Activated naive CD8-positive, alpha-beta T cell (primary cell): ENCODE measurements around the gene RASL10A.

ENCODE experiments used
- H3K27ac Mint-ChIP-seq: one replicate; pipeline ENCODE4 v1.8.0; 2021; ENCODE audit warnings: mixed read lengths
- H3K27me3 Mint-ChIP-seq: one replicate; pipeline ENCODE4 v1.8.0; 2021; ENCODE audit warnings: mixed read lengths
- H3K36me3 Mint-ChIP-seq: one replicate; pipeline ENCODE4 v1.8.0; 2021; ENCODE audit warnings: mixed read lengths
- H3K4me1 Mint-ChIP-seq: one replicate; pipeline ENCODE4 v1.8.0; 2021; ENCODE audit warnings: low read depth, mixed read lengths
- H3K4me3 Mint-ChIP-seq: one replicate; pipeline ENCODE4 v1.8.0; 2021; ENCODE audit warnings: mild to moderate bottlenecking, mixed read lengths
- H3K9me3 Mint-ChIP-seq: one replicate; pipeline ENCODE4 v1.8.0; 2021; ENCODE audit warnings: low read depth, mixed read lengths

The RASL10A gene

DNA sequence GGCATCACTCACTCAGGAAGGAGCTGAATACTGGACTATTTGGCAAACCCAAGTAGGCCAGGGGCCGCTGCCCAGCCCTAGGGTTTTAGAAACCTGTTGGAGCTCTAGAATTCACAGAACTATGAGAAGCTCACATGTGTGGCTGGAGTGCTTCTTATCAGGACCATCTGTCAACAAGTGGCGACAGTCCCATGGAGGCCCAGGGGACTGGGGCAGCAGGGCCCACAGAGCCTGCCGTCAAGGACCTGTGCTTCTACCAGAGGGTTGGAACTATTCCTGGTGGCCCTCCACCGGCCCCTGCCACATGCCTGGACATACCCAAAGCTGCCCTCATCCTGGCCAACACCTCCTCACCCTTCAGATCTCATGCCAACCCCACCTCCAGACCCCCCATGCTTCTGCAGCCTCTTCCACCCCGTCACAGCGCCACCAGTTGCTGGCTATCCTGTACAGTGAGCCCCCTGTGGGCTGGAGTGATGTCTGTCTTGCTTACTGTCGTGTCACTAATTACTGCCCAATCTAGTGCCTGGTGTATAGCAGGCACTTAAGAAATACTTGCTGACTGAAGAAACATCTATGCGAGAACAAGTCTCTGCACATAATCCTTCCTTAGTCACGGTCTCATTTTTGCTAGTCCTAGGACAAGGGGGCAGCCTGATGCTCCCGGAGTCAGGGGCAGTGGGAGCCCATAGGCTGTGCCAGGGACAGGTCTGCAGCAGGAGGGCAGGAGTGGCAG lies 27.2 kb upstream of the RASL10A start:
- Mint-ChIP-seq H3K4me3 (no peak overlapping the region), H3K36me3 (peaks cover 2% of the 10 kb centered on the region), H3K27ac (no peak overlapping the region), H3K27me3 (no peaks in the 10 kb centered on the region), H3K4me1 (no peaks in the 10 kb centered on the region), H3K9me3 (no peaks in the 10 kb centered on the region)

DNA sequence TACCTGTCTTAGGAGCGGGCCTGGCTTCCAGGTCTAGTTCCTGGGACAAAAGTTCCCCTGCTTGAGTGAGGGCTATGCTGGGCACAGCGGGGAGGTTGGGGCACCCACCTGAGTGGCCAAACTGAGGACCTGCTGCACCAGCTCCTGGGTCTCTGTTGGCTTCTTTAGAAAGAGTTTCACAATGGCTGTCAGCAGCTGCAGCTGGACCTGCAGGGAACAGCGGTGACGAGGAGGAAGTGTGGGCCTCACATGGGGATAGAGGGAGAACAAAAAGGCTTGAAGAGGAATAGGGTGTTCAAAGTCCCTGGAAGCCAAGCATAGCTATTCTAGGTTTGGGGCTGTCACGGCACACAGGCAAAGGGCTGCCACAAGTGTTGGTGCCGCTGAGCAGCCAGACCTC lies 26.7 kb upstream of the RASL10A start:
- Mint-ChIP-seq H3K36me3 (peaks cover 2% of the 10 kb centered on the region), H3K4me3 (no peak overlapping the region), H3K27ac (no peak overlapping the region), H3K4me1 (no peaks in the 10 kb centered on the region), H3K9me3 (no peaks in the 10 kb centered on the region), H3K27me3 (no peaks in the 10 kb centered on the region)

DNA sequence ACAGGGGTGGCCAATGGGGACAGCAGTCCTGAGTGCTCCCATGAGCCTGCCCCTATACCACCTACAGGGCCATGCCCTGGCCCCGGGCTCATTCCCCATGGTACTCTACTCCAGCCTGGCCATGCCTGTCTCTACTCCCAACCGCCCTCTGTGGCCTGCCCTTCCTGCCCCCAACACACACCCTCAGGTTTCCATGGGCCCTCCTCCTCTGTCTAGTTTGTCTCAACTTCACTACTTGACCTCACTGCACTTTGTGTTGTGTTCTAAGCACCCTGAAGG lies 26.3 kb upstream of the RASL10A start:
- peaks cover 5% of the 10 kb centered on the region for H3K36me3 Mint-ChIP-seq
- no peaks in the 10 kb centered on the region for H3K4me1 Mint-ChIP-seq
- H3K27ac Mint-ChIP-seq: no peak overlapping the region
- no peaks in the 10 kb centered on the region for H3K27me3 Mint-ChIP-seq
- no peak overlapping the region for H3K4me3 Mint-ChIP-seq
- no peaks in the 10 kb centered on the region for H3K9me3 Mint-ChIP-seq

DNA sequence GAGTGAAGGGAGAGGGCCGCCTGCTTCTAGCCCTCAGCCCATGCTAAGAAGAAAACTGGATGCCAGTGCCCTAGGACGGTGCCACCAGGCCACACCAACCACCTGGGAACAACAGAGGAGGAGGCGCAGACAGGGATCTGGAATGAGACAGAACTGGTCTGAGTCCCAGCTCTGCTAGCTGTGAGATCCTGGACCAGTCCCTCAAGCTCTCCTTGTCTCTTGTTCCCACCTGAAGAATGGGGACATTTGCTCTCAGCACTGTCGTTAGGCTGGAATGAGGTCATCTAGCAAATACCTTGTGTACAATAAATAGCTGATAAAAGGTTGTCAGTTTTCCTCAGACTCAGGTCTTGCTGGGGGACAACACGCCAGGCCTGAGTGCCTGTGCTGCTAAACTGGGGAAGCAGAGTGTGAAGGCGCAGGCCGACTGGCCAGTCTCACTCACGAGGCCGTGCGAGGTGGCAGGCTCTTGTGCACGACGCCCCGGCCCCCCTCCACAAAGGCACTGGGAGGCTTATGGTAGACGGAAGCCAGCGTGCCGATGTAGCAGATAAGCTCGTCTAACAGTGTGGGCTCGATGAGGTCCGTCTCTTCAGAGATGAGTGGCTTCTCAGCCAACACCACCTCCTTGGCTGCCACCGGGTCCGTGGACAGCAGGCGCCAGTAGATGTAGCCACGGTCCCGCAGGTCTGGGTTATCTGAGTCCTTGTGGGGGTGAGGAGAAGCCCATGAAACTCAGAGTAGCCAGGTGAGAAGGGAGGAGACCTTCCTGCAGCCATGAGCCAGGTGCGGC lies 25.8 kb upstream of the RASL10A start:
- Mint-ChIP-seq H3K4me3 (no peak overlapping the region), H3K27me3 (no peaks in the 10 kb centered on the region), H3K36me3 (peaks cover 5% of the 10 kb centered on the region), H3K27ac (no peak overlapping the region), H3K9me3 (no peaks in the 10 kb centered on the region), H3K4me1 (no peaks in the 10 kb centered on the region)

DNA sequence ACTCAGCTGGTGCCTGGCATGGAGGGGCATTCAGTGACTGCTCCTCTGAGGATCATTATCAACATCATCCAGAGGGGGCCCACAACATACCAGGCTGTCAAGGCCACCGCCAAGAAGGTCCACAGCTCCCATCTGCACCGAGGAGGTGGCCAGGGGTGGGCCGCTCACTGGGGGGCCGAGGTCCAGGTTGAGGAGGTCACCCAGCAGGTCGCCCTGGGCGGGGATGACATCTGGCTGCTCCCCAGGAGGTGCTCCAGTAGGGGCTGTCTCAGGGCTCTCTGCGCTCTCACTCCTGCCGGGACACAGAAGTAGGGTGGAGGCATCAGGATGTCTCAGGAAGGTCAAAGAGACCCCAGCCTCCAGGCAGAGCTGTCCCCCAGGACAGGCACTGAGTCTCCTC lies 25.1 kb upstream of the RASL10A start:
- no peak overlapping the region for H3K27ac Mint-ChIP-seq
- H3K27me3 Mint-ChIP-seq: no peaks in the 10 kb centered on the region
- H3K9me3 Mint-ChIP-seq: no peaks in the 10 kb centered on the region
- no peak overlapping the region for H3K4me3 Mint-ChIP-seq
- H3K36me3 Mint-ChIP-seq: peaks cover 5% of the 10 kb centered on the region
- H3K4me1 Mint-ChIP-seq: no peaks in the 10 kb centered on the region

DNA sequence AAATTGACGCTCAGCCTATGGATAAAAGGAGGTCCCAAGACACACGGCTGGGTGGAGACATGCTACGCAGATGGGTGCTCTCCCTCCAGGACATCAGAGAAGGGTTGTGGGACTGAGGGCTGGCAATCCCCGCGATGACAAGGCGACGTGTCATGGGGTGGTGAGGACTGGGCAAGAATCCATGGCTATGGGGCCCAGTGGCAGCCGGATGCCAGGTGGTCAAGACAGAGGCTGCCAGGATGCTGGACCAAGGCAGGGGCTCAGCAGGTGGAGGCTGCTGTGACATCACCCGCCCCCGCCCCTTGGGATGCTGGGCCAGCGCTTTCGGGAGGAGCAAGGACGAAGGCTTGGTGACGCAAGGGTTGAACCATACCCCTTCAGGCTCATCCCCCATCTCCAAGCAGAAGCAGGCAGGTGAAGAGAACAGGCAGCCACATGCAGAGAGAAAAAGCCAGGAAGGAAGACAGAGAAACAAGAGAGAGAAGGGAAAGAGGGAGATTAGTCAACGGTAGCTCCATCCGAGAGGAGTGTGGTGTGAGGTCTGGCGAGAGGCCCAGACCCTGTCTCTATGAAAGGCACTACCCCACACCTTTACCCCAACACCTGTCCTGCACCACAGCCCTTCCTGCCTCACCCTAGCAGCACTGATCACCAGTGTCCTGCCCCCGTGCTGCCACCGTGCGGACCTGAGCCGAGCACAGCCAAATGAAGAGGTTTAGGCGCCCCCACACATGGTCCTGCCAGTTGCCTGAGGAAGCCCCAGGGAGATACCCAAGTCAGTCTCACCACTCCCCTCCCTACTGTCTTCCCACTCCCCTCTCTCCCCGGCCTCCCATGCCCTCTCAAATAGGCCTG lies 24.1 kb upstream of the RASL10A start:
- peaks cover 5% of the 10 kb centered on the region for H3K36me3 Mint-ChIP-seq
- no peak overlapping the region for H3K27ac Mint-ChIP-seq
- no peak overlapping the region for H3K4me3 Mint-ChIP-seq
- no peaks in the 10 kb centered on the region for H3K27me3 Mint-ChIP-seq
- H3K9me3 Mint-ChIP-seq: no peaks in the 10 kb centered on the region
- H3K4me1 Mint-ChIP-seq: no peaks in the 10 kb centered on the region

DNA sequence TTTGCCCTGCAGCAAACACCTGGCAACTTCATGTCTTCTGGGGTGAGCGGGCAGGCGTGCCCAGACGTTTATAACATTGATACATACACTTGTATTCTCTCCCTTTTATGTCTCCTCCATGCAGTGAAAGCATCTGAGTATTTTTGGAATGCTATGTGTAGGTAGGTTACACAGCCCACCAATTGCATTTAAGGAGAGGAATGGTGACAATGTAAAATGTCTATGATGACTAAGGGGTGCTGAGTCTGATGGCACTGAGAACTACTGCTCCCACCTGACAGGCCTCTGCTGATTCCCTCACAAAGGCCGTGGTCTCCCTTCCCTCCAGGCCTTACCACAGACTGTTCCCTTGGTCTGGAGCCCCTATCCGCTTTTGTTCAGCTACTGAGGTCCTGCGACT lies 22.9 kb upstream of the RASL10A start:
- Mint-ChIP-seq H3K4me1 (no peaks in the 10 kb centered on the region), H3K27me3 (no peaks in the 10 kb centered on the region), H3K9me3 (no peaks in the 10 kb centered on the region), H3K36me3 (peaks cover 5% of the 10 kb centered on the region), H3K4me3 (no peak overlapping the region), H3K27ac (no peak overlapping the region)

DNA sequence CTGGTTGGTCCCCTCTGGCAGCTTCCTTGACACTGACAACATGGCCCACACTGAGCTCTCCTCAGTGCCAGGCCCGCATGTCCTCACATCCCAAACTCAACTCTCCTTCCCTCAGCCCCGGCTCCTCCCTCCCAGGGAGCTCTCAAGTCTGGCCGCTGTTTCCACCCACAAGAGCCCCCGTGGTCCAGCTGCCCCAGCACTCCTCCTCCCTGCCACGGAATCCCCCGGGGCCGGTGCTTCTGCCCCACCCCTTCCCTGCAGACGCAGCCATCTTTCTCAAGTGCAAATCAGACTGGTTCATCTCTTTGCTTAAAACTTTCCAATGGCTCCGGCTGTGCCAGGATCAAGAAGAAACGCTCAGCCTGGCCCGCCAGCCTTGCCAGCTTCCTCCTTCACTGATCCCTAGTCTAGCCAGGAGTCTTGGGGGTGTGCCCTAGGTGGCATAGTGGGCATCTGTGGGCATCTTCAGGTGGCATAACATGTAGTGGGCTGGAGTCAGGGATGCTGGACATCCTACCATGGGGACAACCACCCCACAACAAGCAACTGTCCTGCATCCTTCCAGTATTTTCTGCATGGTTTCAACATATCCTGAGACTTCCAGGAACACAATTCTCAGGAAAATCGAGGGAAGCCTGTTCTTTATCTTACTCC lies 22.3 kb upstream of the RASL10A start:
- Mint-ChIP-seq H3K36me3 (peaks cover 5% of the 10 kb centered on the region), H3K27me3 (no peaks in the 10 kb centered on the region), H3K27ac (no peak overlapping the region), H3K4me3 (no peak overlapping the region), H3K9me3 (no peaks in the 10 kb centered on the region), H3K4me1 (no peaks in the 10 kb centered on the region)

DNA sequence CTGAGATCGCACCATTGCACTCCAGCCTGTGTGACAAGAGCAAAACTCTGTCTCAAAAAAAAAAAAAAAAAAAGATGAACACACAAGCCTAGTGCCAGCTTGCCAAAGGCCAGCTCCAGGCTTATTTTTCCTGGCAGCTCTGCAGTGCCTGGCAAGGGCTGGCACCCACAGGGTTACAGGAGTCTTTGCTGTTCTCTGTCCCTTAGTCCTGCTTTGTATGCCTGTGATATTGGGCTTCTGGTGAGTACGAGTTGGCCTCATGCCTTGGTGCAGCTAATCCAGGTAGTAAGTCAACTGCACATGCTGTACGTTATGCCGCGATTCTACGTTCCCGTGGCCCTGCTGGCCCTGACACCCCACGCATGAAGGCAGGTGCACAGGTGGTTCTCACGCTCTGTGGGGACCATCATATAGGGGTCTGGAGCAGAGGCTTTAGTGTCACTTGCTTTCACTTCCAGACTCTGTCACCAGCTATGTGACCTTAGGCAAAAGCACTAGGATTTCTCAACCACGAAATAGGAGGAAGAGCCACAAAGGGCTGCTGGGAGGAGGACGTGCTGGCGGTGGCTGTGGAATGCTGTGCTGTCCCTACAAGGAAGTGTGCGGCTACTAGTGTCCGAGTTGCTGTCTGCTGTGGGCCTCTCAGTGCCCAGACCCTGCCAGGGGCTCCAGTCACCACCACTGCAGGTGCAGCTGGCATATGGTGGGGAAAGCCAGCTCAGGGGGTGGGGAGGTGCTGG lies 21.4 kb upstream of the RASL10A start:
- Mint-ChIP-seq H3K27me3 (no peaks in the 10 kb centered on the region), H3K4me1 (no peaks in the 10 kb centered on the region), H3K36me3 (peaks cover 3% of the 10 kb centered on the region), H3K4me3 (no peak overlapping the region), H3K9me3 (no peaks in the 10 kb centered on the region), H3K27ac (no peak overlapping the region)

DNA sequence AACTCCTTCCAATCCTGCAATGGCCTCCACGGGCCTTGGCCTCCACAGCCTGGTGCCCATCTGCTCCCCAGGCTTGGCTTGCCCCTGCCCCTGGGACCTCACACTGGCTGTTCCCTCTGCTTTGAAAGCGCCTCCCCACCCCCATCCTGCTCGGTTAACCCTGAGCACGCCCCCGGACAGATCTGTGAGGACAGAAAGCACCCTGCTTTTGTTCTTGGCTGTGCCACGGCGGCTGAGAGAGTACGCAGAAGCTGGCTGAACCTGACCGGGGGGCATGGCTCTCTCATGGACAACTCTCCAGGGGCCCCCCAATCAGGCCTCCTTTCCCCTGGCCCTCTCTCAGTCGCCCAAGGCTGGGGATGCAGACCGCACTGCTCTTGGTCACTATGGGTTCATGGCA lies 20.2 kb upstream of the RASL10A start:
- Mint-ChIP-seq H3K36me3 (peaks cover 3% of the 10 kb centered on the region), H3K4me1 (no peaks in the 10 kb centered on the region), H3K27me3 (no peaks in the 10 kb centered on the region), H3K27ac (no peak overlapping the region), H3K9me3 (no peaks in the 10 kb centered on the region), H3K4me3 (no peak overlapping the region)

DNA sequence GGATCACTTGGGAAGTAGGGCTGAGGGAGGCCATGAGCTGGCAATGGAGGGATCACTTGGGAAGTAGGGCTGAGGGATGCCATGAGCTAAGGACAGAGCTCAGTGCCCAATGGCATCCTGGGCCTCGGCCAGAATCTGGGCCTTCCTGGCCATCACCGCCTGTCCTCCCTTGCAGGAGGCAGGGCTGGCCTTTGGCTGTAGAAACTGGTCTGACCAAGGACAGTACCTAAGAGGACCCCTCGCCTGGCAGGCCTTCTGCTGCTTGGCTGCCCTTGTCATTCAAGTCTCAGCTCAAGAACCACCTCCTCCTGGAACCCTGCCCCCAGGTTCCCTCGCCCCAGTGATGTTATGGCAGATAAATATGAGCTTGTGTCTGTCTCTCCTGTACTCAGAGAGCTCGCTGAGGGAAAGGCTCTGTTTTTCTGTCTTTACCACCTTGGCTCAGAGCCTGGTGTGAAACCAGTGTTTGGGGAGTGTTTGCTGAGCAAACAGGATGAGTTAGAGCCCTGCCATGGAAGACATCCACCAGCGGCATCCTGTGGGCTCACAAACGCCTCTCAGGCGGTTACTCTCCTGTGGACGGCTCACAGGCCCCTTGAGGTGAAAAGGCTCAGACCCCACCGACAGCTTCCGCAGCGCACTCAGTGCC lies 19.3 kb upstream of the RASL10A start:
- H3K4me3 Mint-ChIP-seq: no peak overlapping the region
- H3K27ac Mint-ChIP-seq: no peak overlapping the region
- peaks cover 3% of the 10 kb centered on the region for H3K36me3 Mint-ChIP-seq
- no peaks in the 10 kb centered on the region for H3K4me1 Mint-ChIP-seq
- H3K27me3 Mint-ChIP-seq: no peaks in the 10 kb centered on the region
- no peaks in the 10 kb centered on the region for H3K9me3 Mint-ChIP-seq

DNA sequence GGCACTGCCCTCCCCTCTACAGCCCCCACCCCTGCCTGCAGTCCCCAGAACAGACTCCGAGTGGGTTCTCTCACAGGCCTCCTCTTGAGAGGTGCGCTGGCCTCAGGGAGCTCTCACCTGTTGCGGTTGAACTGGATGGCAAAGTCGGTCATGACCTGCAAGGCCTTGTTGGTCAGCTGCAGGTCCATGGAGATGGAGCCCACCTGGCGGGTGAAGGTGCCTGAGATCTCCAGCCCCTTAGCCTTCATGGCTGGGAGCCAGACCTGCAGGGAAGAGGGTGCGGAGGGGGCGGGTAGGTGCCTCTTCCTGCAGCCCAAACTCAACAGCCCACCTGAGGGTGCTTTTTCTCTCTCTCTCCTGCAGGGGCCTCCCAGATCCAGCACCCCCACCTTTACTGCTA lies 18.7 kb upstream of the RASL10A start:
- H3K4me3 Mint-ChIP-seq: no peak overlapping the region
- no peaks in the 10 kb centered on the region for H3K4me1 Mint-ChIP-seq
- H3K27ac Mint-ChIP-seq: no peak overlapping the region
- no peaks in the 10 kb centered on the region for H3K27me3 Mint-ChIP-seq
- no peaks in the 10 kb centered on the region for H3K9me3 Mint-ChIP-seq
- H3K36me3 Mint-ChIP-seq: peaks cover 3% of the 10 kb centered on the region

DNA sequence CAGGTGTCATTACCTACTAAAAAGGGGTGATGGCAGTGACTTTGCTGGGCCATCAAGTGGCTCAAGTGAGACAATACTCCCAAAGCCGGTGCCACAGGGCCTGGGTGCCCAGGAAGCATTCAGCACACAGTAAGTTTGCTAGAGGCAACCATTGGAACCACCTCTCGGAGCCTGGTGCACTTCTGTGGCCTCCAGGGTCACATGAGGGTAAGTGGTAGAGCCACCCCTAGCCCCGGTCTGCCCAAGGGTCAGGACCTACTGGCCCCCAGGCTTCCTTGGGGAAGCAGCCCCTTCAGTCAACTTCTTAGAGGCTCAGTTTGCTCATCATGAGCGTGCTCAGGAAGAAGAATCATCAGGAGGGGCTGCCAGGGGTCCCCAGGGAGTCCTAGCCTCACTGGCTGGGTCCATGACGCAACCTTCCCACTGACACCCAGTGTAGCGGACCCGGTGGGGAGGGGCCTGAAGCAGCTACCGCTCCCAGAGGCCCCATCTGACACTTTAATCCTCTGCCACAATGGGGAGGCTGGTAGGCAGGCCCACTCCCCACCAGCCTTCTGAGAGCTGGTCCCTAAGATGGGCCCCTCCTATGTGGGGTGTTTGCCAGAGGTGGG lies 17.5 kb upstream of the RASL10A start:
- Mint-ChIP-seq H3K4me1 (no peaks in the 10 kb centered on the region), H3K27me3 (no peaks in the 10 kb centered on the region), H3K36me3 (peaks cover 3% of the 10 kb centered on the region), H3K4me3 (no peak overlapping the region), H3K27ac (no peak overlapping the region), H3K9me3 (no peaks in the 10 kb centered on the region)
